ENCODE data around the gene USO1.
A peak's percentile ranks its signal among the peaks of the same experiment; 100 is the strongest.
"Not testable (repeated sequence)": the region's sequence is repeated elsewhere in the genome, so short reads cannot be mapped to it uniquely, and the experiment has no call there.

The USO1 gene

DNA sequence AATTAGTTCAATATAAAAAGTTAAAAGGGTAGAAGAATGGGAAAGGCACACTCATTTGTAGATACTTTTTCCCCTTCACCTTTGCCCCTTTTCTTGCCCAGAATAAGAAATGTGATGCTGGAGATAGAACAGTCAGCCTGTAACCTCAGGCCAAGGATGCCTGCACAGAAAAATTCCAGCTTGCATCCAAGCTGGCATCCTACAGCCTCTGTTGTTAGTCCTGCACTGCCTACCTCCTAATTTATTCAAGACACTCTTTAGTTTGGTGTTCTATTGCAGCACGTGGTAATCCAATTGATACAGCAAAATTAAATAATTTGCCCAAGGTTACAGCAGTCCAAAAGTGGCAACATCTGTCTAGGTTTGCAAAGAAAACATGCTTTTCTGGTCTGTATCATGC lies 9.7 kb upstream of the USO1 start:
- TF ChIP-seq CTCF (conservative IDR thresholded peaks at IDR 0.05; ENCODE audit: low read length), result no peak
- H3K4me3 ChIP-seq (ENCODE audit: low read length), result peak overlapping the region; percentile 28; the same call in 1 of the 2 replicates
- no peak for DNase-seq (ENCODE audit: low read depth)

DNA sequence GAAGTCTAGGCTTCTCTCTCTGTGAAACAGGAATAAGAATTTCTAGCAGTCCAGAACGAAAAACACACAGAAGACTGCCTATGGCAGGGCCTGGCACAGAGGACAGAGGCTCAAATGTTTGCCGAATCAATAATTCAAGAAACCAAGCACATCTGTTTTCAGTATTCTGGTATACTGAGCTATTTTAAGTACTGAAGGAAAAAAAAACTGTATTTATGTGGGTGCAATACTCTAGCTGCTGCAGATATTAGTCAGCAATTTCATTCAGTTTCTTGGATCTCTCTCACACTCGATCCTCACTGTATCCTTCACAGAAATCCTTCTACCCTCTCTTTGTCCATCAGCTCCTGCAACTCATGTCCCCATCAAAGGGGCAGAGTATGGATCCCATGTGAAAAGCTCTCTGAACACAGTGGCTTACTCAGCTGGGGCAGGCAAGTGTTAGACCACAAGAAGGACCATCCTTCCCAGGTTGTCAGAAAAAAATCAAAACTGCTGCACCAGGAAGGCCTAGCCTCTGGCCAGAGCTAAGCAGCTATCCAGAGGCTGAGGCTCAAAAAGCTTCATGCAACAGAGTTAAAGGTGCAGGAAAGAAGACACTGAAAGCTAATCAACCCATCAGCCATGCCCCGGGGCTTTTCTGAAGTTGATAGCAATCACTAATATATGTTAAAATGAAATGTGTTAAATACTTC lies 9.1 kb upstream of the USO1 start:
- peak; percentile 82 for DNase-seq (ENCODE audit: low read depth)
- peak overlapping the region; percentile 28; the same call in 1 of the 2 replicates for H3K4me3 ChIP-seq (ENCODE audit: low read length)
- TF ChIP-seq CTCF (conservative IDR thresholded peaks at IDR 0.05; ENCODE audit: low read length), result no peak

DNA sequence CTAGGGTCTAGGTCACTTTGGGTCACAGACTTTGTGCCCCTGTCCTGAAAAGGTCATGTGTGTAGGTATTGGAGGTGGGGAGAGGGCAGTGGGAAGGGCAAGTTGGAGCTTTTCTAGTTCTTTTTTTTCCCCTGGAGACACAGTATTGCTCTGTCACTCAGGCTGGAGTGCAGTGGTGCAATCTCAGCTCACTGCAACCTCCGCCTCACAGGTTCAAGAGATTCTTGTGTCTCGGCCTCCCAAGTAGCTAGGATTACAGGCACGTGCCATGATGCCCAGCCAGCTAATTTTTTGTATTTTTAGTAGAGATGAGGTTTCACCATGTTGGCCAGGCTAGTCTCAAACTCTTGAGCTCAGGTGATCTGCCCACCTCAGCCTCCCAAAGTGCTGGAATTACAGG lies 8.3 kb upstream of the USO1 start:
- not testable (repeated sequence) for H3K4me3 ChIP-seq (ENCODE audit: low read length); DNase-seq (ENCODE audit: low read depth)

DNA sequence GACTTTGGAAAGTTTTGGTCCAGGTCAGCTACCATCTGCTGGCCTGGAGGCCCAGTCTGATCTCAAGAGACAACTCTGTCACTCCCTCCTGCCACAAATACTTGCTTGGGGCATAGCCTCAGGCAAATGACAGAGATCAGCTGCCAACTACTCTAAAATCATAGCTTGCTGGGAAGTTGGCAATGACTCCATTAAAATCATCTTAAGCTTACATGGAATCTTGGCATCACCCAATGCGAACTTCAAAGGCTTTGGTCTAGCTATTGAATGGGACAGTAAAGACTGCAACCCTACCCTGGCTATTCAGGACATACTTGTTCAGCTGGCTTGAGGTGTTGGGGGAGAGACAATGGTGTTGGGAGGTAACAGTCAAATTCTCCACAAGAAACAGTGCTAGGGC lies 7.0 kb upstream of the USO1 start:
- TF ChIP-seq CTCF (conservative IDR thresholded peaks at IDR 0.05; ENCODE audit: low read length), result no peak
- DNase-seq (ENCODE audit: low read depth), result no peak
- H3K4me3 ChIP-seq (ENCODE audit: low read length), result no peak overlapping the region

DNA sequence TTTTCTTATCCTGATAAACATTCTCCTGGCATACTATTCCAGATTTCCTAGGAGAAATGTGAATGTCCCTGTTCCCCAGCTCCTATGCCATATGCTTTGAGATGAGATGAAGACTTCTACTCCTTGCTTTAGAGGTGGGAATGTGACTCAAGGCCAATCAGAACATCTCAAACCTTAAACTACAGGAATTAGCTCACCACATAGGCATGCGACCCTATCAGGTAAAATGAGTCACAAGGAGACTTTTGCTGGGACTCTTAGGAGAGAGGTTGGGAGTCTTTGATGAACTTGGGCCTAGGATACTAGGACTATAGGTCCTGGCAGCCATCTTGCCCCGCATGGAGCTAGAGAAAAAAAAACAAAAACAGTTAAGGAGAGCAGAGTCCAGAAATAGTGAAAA lies 5.8 kb upstream of the USO1 start:
- DNase-seq (ENCODE audit: low read depth), result no peak
- TF ChIP-seq CTCF (conservative IDR thresholded peaks at IDR 0.05; ENCODE audit: low read length), result no peak
- H3K4me3 ChIP-seq (ENCODE audit: low read length), result no peak overlapping the region

- no peak overlapping the region for H3K4me3 ChIP-seq (ENCODE audit: low read length)
- no peak for TF ChIP-seq CTCF (conservative IDR thresholded peaks at IDR 0.05; ENCODE audit: low read length)
- DNase-seq (ENCODE audit: low read depth), result no peak
Measured at GRCh38 chr4:75722417-75722816, 2.0 kb upstream of the USO1 start.

DNA sequence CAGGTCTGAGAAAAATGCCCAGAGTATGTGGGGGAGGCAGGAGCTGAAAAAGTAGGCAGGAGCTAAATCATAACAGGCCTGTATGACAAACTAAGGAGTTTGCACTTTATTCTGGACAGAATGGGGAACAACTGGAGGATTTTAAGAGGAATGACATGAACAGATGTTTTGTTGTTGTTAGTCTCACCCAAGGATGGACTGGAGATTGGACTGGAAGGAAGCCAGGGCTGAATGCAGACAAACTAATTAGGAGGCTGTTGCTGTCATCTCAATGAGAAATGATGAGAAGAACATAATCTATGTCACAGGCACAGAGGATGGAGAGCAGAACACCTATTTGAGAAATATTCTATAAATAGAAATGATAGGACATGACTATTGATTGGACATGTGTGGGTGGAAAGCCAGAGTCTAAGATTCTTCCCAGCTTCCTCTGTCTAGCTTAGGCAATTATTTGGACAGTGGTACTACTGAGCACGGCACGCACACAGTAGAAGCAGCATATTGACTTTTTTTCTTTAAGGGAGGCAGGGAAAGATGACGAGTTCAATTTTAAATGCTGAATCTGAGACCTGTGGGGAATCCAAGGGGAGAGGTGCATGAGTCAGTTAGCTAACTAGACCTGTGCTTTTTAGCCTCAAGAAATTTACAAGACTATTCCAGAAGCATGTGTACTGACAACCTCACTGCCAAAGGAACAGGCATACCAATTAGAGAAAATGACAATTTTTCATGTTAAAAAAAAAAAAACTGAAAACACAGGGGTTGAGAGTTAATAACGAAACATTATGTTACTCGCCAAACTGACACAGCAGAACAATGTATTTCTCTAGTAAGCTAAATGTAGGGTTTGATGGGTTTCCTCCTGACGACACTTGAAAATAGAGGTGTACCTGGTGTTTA lies 963 bp upstream of the USO1 start:
- DNase-seq (ENCODE audit: low read depth), result peak; percentile 73
- TF ChIP-seq CTCF (conservative IDR thresholded peaks at IDR 0.05; ENCODE audit: low read length), result no peak
- H3K4me3 ChIP-seq (ENCODE audit: low read length), result peak overlapping the region; percentile 100

Data from AG10803 (cell line).